Heart right ventricle (tissue), 16 donors: ENCODE measurements around the gene CNGA4. TPM values are rescaled to one million over a fixed set of nuclear protein-coding genes. Genes with fewer than 3 reads are reported as not detected.
A peak's percentile ranks its signal among the peaks of the same experiment; 100 is the strongest.

Experiments used
- ATAC-seq, 8 donors: fragments of 200-7000 bp; cut with Tn5 transposase; one replicate each; pipeline ENCODE4 v1.9.1; 2020; ENCODE audit warnings: mild to moderate bottlenecking in 8 of 8, moderate library complexity in 8 of 8, moderate number of reproducible peaks in 1 of 8
- DNase-seq, 2 donors: peaks; one replicate each; pipeline ENCODE4 v3.0.0-alpha.2; 2020
- H3K27ac ChIP-seq, 10 donors: fragments of 200-600 bp; sonication (generic) in 2 of 10; one replicate each; pipeline versions ENCODE4 v1.5.0 to v1.8.0; 2020 to 2022; ENCODE audit warnings: mild to moderate bottlenecking in 3 of 10
- H3K27me3 ChIP-seq, 7 donors: fragments of 200-600 bp; one replicate each; pipeline ENCODE4 v1.8.0; 2021 to 2022; ENCODE audit warnings: mild to moderate bottlenecking in 2 of 7
- H3K36me3 ChIP-seq, 9 donors: fragments of 200-600 bp; sonication (generic) in 1 of 9; one replicate each; pipeline versions ENCODE4 v1.5.0 to v1.8.0; 2020 to 2022; ENCODE audit warnings: mild to moderate bottlenecking in 2 of 9
- H3K4me1 ChIP-seq, 9 donors: fragments of 200-600 bp; sonication (generic) in 1 of 9; one replicate each; pipeline versions ENCODE4 v1.5.0 to v1.8.0; 2020 to 2022; ENCODE audit warnings: mild to moderate bottlenecking in 4 of 9
- H3K4me3 ChIP-seq, 10 donors: fragments of 200-600 bp; sonication (generic) in 2 of 10; one replicate each; pipeline versions ENCODE4 v1.5.0 to v1.8.0; 2020 to 2022; ENCODE audit warnings: mild to moderate bottlenecking in 7 of 10, moderate library complexity in 2 of 10
- H3K9me3 ChIP-seq, 11 donors: fragments of 200-600 bp in 10 of 11; sonication (generic) in 2 of 11; one replicate each; pipeline versions ENCODE4 v1.5.0 to v1.8.0; 2013 to 2022; ENCODE audit warnings: mild to moderate bottlenecking in 2 of 11, control low read depth in 1 of 11, moderate library complexity in 1 of 11
- WGBS, 2 donors: extraction: QIAGEN DNeasy Blood & Tissue Kit; methylation state at CpG; one replicate each; pipeline ENCODE4 v1.1.7; 2013; ENCODE audit warnings: inconsistent platforms in 1 of 2; 5-methylcytosine and 5-hydroxymethylcytosine counted together
- intact Hi-C, 10 donors: fragments of 100-400 bp; cut with DNase I; formaldehyde crosslinking; loops; one replicate each; pipeline versions ENCODE4 v1.11.1 to v1.14.2; 2022
- long read RNA-seq, 3 donors: library from polyadenylated mRNA; unstranded; transcript quantifications; one replicate each; pipeline ENCODE4 v2.0.0, GENCODE V29; 2020 to 2021
- polyA plus RNA-seq, 2 donors: library from polyadenylated mRNA; stranded (reverse); fragments of 200-250 nt; gene quantifications; one replicate each; pipeline ENCODE4 v1.2.3, GENCODE V29; 2013
- total RNA-seq, 10 donors: library from RNA; stranded (reverse); fragmentation: NEBNext Ultra II Directional in 3 of 10; extraction: Animal tissue kit (Norgen Biotek cat#: 25700) in 3 of 10; gene quantifications; one replicate each; pipeline versions ENCODE4 v1.2.1 to v1.2.4, GENCODE V29; 2021 to 2023
- TF ChIP-seq, protein P1 (sequence below), 9 donors: fragments of 200-600 bp; sonication (generic) in 2 of 9; IDR thresholded peaks; one replicate each; pipeline versions ENCODE4 v1.5.0 to v1.8.0; 2021 to 2022; ENCODE audit warnings: antibody characterized with exemption in 9 of 9, mild to moderate bottlenecking in 5 of 9, moderate library complexity in 1 of 9
- donor health status: Arrhythmogenic right ventricular cardiomyopathy.
- donor health status: ischemic (EF 13 %, LVEDD 7.1; RV severe dilation, severe dysfunction).
- donor health status: healthy with polysubstance abuse.
- donor health status: DM: no; HTN: yes; CAD: no.
- donor health status: DM: no; HTN: no; CAD: no.
- donor health status: ischemic (EF 25% LVEDD 6.9; RV normal size, moderate dysfunction).
- donor health status: ischemic (EF 25% LVEDD 5.7; RV mildly dilated, moderate dysfunction).
- donor health status: healthy.
- donor health status: DM: yes; HTN: yes; CAD: no.
- donor health status: Ischemic cardiomyopathy.
- donor health status: ischemic (EF 35%, LVEDD 5.7; RV mildly dilated, moderate dysfunction).
- donor health status: nonischemic (EF 11% LVEDD 7.7; RV severe dilation, severe dysfunction).
- donor health status: DM: yes; HTN: yes; CAD: no.
- donor health status: PGD.
- donor health status: ischemic (EF 29% LVEDD 5.4; RV normal size, mild dysfunction).
- donor health status: nonischemic (EF 23%, LVEDD 6.1; RV moderate dilation, normal function).

Gene CNGA4, protein sequence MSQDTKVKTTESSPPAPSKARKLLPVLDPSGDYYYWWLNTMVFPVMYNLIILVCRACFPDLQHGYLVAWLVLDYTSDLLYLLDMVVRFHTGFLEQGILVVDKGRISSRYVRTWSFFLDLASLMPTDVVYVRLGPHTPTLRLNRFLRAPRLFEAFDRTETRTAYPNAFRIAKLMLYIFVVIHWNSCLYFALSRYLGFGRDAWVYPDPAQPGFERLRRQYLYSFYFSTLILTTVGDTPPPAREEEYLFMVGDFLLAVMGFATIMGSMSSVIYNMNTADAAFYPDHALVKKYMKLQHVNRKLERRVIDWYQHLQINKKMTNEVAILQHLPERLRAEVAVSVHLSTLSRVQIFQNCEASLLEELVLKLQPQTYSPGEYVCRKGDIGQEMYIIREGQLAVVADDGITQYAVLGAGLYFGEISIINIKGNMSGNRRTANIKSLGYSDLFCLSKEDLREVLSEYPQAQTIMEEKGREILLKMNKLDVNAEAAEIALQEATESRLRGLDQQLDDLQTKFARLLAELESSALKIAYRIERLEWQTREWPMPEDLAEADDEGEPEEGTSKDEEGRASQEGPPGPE
- under 1 TPM in 1 of 10 donors, not detected in 9; 0.13 TPM for total RNA-seq
- under 1 TPM in 1 of 2 donors, not detected in 1; 0.01 TPM for polyA plus RNA-seq
- long read RNA-seq, donor 1, result 0 reads
- long read RNA-seq, donor 2, partial matches to known transcripts, result 0 of 2 reads
- long read RNA-seq, donor 2, other reads (novel, unspliced or antisense), result 2 of 2 reads
- long read RNA-seq, donor 3, result 0 reads

DNA sequence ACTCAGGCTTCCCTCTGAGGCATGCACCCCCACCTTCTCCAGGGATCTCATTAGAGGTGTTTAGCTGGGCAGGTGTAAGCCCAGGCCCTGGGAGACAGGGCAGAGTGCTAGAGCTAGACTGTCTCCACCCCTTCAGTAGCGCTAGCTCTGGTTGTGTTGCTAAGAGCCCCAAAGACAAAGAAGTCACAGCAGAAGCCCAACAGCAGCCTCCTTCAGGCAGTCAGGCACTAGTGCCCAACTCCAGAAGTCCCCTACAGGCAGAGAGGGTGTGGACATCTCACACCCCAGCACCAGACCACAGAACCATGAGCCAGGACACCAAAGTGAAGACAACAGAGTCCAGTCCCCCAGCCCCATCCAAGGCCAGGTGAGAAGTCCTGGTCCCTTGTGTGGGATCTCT is at the start of gene CNGA4:
CNGA4 (plus strand) TSS at position 188 of the 400 bp plus-strand sequence; CDS start at position 306, 118 bp downstream.
- DNase-seq, result no peak
- intact Hi-C loops, result loop anchor here in 2 of 10 donors (5.0 to 10.0 kb wide), 2 partner anchors 76 to 123 kb away; no protein-coding TSS in a partner anchor
- Histone ChIP-seq H3K27me3 (no peaks in the 10 kb centered on the region), H3K27ac (no peak within 1 kb of the TSS), H3K36me3 (no peaks in the 10 kb centered on the region), H3K9me3 (no peaks in the 10 kb centered on the region), H3K4me3 (no peak within 1 kb of the TSS), H3K4me1 (peaks cover 0 to 21% (median 4%) of the 10 kb centered on the region in 9 donors)
- TF ChIP-seq, protein P1, sequence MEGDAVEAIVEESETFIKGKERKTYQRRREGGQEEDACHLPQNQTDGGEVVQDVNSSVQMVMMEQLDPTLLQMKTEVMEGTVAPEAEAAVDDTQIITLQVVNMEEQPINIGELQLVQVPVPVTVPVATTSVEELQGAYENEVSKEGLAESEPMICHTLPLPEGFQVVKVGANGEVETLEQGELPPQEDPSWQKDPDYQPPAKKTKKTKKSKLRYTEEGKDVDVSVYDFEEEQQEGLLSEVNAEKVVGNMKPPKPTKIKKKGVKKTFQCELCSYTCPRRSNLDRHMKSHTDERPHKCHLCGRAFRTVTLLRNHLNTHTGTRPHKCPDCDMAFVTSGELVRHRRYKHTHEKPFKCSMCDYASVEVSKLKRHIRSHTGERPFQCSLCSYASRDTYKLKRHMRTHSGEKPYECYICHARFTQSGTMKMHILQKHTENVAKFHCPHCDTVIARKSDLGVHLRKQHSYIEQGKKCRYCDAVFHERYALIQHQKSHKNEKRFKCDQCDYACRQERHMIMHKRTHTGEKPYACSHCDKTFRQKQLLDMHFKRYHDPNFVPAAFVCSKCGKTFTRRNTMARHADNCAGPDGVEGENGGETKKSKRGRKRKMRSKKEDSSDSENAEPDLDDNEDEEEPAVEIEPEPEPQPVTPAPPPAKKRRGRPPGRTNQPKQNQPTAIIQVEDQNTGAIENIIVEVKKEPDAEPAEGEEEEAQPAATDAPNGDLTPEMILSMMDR (IDR thresholded peaks at IDR 0.05), result no peak
- ATAC-seq, result no peak
- 83 to 100% methylated on average over 1 of the region's 1 CpG for WGBS, 2 donors

DNA sequence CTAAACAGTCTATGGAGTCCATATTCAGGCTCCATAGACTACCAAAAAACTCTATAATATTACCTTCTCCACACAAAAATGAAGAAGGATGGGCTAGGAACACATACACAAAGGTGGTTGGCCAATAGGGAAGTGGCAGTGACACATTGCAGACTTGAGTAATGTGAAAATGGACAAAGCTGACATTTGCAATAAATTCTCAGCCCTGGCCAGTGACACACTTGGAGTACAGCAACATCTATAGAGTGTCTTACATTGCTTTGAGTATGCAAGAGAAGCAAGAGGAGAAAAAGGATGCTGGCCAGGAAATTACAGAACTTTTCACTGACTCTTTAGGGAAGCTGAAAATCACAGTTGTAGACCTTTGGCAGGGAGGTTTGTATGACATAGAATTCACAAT is 47.1 kb upstream of the CNGA4 start:
- H3K27me3 ChIP-seq, result no peaks in the 10 kb centered on the region
- no peaks in the 10 kb centered on the region for H3K36me3 ChIP-seq
- TF ChIP-seq, protein P1 (IDR thresholded peaks at IDR 0.05), result no peak
- ATAC-seq (peak in 1 of 8 donors; percentile 25), DNase-seq (no peak)
- peaks cover 0 to 2% (median 0%) of the 10 kb centered on the region in 11 donors for H3K9me3 ChIP-seq
- intact Hi-C loops, result no loop called here
- H3K4me3 ChIP-seq, result no peak overlapping the region
- H3K4me1 ChIP-seq, result peaks cover 0 to 6% (median 0%) of the 10 kb centered on the region in 9 donors
- H3K27ac ChIP-seq, result no peak overlapping the region

DNA sequence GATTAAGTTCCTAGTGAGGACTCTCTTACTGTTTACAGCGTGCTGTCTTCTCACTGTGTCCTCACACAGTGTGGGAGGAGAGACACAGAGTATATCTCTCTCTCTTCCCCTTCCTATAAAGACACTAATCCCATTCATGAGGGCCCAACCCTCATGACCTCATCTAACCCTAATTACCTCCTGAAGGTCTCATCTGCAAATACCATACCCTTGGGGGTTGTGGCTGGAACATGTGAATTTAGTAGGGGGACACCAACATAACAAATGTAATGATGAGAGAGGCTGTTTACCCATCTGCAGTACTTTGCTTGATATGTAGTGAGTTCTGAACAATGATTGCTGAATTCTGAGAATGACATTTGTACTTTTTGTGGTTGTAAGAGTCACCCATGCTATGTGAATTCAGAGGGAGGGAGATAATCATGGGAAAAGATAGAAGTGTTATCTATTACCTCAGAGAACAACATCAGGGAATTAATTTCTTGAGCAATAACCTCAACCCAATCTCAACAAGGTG is 44.8 kb upstream of the CNGA4 start:
- Histone ChIP-seq H3K27me3 (no peaks in the 10 kb centered on the region), H3K36me3 (no peaks in the 10 kb centered on the region), H3K4me1 (peaks cover 0 to 10% (median 0%) of the 10 kb centered on the region in 9 donors), H3K9me3 (peaks cover 0 to 2% (median 0%) of the 10 kb centered on the region in 11 donors), H3K27ac (no peak overlapping the region), H3K4me3 (no peak overlapping the region)
- intact Hi-C loops, result no loop called here
- TF ChIP-seq, protein P1 (IDR thresholded peaks at IDR 0.05), result no peak
- no peak for DNase-seq
- 64 to 65% methylated on average over 1 of the region's 1 CpG for WGBS, 2 donors
- no peak for ATAC-seq

DNA sequence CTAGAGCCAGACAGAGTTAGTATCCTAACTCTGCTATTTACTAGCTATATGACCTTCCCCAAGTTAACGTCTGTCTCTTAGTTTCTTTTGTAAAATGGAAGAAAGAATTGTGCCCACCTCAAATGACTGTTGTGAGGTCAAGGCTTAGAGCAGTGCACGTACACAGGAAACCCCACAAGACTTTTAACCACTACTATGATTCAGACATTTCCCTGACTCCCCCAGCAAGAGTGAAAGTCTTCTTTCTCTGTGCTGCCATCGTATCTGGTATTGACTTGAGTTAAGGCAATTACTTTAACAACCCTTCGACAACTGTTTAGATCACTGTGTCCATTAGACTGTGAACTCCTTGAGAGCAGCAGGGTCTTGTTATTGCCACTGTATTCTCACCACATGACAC is 42.5 kb upstream of the CNGA4 start:
- Histone ChIP-seq H3K4me3 (no peak overlapping the region), H3K27me3 (no peaks in the 10 kb centered on the region), H3K36me3 (no peaks in the 10 kb centered on the region), H3K27ac (no peak overlapping the region), H3K4me1 (peaks cover 0 to 21% (median 0%) of the 10 kb centered on the region in 9 donors), H3K9me3 (no peaks in the 10 kb centered on the region)
- TF ChIP-seq, protein P1 (IDR thresholded peaks at IDR 0.05), result no peak
- 53 to 61% methylated on average over 4 of the region's 4 CpGs for WGBS, 2 donors
- intact Hi-C loops, result no loop called here
- ATAC-seq, result no peak
- DNase-seq, result no peak
